ENCODE results near the gene SLIT3.

- TF ChIP-seq, protein P1, sequence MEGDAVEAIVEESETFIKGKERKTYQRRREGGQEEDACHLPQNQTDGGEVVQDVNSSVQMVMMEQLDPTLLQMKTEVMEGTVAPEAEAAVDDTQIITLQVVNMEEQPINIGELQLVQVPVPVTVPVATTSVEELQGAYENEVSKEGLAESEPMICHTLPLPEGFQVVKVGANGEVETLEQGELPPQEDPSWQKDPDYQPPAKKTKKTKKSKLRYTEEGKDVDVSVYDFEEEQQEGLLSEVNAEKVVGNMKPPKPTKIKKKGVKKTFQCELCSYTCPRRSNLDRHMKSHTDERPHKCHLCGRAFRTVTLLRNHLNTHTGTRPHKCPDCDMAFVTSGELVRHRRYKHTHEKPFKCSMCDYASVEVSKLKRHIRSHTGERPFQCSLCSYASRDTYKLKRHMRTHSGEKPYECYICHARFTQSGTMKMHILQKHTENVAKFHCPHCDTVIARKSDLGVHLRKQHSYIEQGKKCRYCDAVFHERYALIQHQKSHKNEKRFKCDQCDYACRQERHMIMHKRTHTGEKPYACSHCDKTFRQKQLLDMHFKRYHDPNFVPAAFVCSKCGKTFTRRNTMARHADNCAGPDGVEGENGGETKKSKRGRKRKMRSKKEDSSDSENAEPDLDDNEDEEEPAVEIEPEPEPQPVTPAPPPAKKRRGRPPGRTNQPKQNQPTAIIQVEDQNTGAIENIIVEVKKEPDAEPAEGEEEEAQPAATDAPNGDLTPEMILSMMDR (IDR thresholded peaks at IDR 0.05; ENCODE audit: poor library complexity) = no peak
- TF ChIP-seq EZH2 (IDR thresholded peaks at IDR 0.05; ENCODE audit: borderline replicate concordance) = no peak
- TF ChIP-seq EZH2phosphoT487 (IDR thresholded peaks at IDR 0.05; ENCODE audit: low read depth, severe bottlenecking, unreplicated experiment) = no peak
These were observed 364.4 kb downstream of the SLIT3 start for GRCh38 chr5:168936511-168936910.
